ENCODE results near the gene SYT7.
A peak's percentile ranks its signal among the peaks of the same experiment; 100 is the strongest.

The SYT7 gene, protein sequence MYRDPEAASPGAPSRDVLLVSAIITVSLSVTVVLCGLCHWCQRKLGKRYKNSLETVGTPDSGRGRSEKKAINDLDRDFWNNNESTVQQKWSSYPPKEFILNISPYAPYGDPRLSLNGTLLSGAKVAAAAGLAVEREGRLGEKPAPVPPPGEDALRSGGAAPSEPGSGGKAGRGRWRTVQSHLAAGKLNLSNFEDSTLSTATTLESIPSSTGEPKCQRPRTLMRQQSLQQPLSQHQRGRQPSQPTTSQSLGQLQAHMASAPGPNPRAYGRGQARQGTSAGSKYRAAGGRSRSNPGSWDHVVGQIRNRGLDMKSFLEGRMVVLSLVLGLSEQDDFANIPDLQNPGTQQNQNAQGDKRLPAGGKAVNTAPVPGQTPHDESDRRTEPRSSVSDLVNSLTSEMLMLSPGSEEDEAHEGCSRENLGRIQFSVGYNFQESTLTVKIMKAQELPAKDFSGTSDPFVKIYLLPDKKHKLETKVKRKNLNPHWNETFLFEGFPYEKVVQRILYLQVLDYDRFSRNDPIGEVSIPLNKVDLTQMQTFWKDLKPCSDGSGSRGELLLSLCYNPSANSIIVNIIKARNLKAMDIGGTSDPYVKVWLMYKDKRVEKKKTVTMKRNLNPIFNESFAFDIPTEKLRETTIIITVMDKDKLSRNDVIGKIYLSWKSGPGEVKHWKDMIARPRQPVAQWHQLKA

DNA sequence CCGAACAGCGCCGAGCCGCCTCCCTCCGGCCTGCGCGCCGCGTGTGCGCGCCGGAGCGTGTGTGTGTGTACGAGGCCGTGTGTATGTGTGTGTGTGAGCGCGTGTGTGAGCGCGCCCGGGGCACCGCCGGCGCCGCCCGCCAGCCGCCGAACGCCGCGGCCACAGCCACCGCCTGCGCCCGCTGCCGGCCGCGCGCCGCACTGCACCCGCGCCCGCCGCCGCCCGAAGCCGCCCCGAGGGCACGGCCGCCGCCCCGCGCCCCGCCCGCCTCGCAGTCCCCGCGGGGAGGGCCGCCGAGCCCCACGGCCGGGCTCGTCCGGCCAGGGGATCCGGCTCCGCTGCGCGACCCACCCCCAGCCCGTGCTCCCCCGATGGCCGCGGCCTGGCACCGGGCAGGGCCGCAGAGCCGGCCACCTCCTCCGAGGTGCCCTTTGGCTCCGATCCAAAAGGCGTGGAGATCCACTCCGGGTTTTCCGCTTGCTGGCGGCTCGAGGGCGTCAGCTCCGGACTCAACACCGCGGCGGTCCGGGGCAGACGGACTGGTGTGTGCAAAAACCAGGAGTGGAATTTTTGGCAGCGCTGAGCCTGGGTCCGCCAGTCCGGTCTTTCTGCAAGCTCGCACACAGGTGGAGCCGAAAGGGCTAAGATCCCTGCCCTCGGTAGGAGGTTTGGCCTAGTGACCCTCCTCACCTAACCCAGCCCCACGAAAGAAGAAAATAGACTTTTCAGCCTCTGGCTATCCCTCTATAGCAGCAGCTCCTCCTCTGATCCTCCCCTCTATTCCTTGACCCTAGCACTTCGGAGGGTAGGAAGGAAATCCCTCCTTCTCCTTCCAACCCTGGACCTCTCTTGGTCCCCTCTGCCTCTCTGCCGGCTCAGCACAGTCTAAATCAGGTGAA lies at the start of gene SYT7:
TSS of gene SYT7 (minus strand) at position 47 of the 899 bp plus-strand sequence. CDS start 256 bp downstream, outside the sequence.
- DNase-seq (ENCODE audit: low read depth, low spot score), result peak; percentile 91

DNA sequence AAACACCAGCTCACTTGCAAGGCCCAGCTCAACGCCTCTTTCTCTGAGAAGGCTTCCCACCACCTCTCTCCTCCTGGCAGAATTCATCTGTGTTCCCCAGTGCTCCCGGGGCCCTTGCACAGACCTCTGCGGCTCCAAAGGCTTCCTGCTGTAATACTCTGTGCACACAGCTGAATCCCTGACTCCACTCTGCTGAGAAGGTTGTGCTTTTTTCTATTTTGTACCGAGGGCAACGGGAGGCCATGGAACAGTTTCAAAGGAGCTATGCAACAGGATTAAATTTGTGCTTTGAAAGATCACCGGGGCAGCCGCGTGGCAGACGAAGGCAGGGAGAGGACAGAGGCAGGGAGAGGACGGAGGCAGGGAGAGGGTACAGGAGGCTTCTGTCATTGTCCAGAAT lies 49.2 kb upstream of the SYT7 start:
- DNase-seq (ENCODE audit: low read depth, low spot score), result no peak

DNA sequence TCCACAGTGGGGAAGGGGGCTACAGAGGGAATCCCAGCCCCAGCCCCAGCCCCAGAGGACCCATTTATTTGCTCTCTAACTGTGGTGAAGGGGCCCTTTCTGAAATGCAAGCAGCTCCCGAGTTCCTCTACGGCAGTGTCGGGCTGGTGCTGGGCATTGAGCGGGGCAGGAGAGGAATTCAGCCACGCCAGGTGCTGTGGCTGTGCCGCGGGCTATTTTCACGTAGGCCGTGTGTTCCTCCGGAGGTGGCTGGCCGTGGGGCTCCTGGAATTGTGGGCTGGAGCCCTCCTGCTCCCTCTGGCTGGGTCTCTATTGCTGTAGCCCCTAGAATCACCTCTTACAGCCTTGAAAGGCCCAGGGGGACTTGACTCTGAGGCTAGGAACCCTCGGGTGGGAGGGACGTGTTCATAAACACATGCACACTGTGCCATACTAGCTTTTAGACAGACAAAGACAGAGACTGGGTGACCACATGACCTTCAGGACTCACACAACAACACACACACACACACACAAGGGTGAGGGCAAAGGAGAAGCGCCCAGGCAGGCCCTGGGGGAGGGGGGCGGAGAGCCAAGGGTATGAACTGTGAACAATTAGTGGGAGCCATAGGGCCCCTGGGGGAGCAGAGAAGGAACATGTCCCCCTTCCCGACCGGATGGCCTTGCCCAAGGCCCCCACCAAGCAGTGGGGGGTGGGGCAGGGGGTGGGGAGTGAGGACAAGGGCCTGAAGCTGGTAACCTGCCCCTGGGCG lies 48.4 kb upstream of the SYT7 start:
- no peak for DNase-seq (ENCODE audit: low read depth, low spot score)

DNA sequence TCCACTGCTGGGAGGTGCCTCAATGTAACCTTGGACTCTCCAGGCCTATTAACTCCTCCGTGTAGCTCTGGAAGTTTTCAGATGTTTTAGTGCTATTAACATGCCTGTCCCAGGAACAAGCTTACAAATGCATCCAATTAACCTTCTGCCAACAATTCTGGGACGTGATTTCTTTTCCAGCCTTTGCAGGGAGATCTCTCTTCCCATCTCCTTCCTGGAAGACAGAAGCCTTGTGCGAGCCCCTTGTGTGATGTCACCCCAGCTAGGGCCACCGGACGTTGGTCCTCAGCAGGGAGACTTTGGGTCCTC lies 47.7 kb upstream of the SYT7 start:
- no peak for DNase-seq (ENCODE audit: low read depth, low spot score)

DNA sequence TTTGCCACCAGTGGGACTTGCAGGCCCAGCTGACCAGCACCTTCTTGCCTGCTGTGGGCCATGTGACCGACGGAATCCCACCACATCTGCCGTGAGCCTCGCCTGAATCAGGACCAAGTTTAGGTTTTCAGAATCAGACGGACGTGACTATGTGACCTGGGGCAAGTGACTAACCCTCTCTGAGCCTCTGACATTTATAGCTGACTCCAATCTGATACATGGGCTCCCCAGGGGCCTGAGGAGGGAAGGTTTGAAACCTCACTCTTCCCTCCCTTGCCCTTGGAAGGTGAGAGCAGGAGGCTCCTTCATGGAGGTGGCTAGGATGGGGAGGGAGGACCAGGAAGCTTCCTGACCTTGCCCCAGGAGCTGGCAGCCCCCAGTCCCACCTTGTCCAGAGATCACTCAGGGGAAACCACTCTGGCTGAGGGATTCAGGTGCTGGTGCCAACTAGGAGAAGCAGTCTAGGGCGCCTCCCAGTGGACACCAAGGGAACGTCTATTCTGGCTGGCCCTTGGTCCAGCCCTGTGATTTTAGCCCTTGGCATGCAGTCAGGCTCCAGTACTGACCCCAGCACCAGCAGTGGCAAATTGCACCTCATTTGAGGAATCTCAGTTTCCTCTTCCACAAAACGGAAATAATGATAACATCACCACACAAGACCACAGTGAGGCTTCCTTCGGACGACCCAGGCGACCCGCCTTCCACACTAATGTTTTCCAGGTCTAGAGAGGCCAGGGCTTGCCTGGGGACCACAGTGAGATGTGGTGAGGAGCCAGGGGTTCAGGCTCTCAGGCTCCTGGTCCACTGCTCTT lies 47.2 kb upstream of the SYT7 start:
- no peak for DNase-seq (ENCODE audit: low read depth, low spot score)

DNA sequence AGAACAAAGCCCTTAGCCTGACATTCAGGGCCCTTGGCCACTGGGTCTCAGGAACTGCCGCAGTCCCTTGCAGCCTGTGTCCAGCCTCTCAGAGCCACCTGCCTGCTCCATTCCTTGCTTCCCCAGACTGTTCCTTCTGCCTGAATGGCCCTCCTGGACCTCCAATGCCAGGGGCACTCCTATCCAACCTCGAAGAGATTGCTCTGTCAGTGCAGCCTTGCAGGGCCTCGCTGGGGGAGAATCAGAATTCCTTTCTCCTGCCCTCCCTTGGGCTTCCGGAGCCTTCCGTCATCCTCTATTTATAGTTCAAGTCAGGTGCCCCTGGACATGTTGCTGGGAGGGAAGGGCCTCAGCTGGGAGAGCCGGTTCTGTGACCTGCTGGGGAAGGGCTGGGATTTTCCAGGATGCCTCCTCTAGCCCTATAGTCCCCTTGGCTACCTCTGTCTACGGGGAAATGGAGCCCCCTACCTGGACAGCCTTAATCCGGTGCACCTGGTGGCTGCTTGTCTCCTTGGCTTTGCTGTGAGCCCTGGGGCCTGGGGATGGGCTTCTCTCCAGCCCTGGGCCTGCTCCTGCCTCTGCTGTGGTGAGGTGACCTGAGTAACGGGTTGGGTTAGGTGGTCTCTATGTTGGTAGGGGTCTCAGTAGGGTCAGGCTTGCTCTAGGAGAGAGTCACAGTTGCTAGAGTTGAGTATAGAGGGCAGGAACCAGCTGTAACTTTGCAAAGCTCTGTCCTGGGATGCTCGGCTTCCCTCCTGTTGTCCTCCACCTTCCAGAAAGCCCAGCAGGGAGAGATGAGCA lies 45.9 kb upstream of the SYT7 start:
- no peak for DNase-seq (ENCODE audit: low read depth, low spot score)

DNA sequence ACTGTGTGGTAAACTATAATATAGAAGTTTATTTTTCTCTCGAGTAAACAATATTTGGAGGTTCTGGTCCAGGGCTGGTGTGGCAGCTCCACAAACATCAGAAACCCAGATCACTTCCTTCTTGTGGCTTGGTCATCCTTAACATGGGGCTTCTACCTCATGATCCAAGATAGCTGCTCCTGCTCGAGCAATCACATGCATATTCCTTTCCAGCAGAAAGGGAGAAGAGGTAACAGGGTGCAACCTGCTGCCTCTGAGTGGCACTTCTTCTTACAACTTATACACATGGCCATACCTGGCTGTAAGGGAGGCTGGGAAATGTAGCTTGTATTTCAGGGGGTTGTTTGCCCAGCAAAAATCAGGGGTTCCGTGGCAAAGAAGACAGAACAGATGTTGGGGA lies 44.6 kb upstream of the SYT7 start:
- DNase-seq (ENCODE audit: low read depth, low spot score), result no peak

DNA sequence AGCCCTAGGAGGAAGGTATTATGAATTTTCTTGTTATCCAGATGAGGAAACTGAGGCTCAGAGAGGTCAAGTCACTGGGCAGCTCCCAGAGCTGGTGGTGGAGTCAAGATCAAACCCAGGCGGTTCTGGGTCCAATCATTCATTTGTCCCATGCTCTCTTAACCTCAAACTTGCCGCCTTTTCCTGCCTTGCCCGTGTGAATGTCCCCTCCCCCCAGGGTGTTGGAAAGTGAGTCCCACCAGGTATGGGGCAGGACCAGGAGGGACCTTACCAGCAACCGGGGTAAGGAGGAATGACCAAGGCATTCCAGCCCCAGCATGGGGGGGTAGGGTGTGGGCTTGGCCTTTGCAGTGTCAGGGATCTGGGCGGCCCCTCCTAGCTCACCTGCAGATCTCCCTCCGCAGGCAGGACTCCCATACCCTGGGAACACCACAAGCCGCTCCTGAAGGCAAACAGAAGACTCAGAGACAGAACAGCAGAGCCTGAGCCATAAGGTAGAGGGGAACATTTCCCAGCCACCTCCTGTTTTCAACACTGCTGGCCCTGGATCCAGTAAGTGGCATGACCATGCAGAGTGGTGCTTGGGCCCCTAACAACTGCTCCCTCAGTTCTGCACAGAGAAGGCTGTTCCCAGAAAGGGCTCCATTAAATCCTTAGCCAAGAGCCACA lies 41.2 kb upstream of the SYT7 start:
- DNase-seq (ENCODE audit: low read depth, low spot score), result no peak

DNA sequence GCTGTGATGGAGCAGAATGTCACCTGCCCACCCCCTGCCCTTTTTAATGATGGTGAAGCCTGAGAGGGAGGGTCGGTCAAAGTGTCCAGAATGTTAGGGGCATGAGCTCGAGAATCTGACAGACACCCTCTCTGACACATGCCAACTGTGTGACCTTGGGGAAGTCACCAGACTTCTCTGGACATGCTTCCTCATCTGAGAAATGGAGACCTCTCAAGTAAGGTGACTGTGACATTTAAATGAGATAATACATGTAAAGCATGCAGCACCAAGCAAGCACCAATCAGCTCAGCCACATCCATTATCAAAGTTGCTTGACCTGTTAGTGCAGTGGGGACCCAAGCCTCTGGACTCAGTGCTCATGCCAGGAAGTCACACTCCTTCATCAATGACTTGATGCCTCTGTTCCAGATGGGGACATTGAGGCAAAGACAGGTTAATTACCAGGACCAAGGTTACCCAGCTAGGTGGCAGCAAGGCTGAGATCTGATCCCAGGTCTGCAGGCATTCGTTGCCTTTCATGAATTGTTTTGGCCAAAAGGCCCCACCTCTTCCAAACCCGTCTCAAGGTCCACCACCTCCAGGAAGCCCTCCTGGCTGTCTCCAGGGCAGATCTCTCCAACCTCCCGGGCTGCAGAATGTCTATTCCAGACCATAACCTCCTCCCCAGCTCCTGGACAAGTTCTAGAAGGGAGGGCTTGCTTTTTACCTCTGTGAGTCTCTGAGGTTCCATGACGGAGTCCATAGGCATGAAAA lies 38.8 kb upstream of the SYT7 start:
- DNase-seq (ENCODE audit: low read depth, low spot score), result no peak

DNA sequence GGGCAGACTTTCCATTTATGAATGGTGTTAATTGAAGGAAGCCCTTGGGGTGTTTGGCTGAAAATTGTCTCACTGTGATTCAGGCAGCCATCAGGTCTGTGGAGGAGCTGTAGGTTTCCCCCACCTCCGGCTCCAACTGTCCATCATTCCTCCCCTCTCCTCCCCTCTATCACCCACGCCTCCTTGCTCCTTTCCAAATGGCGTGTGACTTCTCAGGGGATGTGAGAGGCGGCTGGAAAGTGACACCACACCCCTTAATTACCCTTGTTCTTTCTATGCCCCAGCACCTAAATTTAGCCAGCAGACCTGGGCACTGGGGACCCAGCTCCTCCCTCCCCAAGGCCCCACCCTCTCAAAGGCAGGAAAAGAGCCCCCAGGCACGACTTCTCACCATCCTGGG lies 38.1 kb upstream of the SYT7 start:
- DNase-seq (ENCODE audit: low read depth, low spot score), result no peak

DNA sequence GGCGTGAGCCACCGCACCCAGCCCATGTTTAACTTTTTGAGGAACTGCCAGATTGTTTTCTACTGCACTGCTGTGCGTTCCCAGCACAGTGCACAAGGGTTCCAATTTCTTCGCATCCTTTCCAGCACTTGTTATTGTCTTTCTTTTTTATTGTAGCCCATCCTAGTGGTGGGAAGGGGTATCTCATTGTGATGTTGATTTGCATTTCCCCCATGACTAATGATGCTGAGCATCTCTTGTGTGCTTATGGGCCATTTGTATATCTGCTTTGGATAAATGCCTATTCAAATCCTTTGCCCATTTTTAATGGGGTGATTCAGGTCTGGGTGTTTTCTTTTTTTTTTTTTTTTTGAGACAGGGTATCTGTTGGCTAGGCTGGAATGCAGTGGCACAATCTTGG lies 36.6 kb upstream of the SYT7 start:
- DNase-seq (ENCODE audit: low read depth, low spot score), result no peak

DNA sequence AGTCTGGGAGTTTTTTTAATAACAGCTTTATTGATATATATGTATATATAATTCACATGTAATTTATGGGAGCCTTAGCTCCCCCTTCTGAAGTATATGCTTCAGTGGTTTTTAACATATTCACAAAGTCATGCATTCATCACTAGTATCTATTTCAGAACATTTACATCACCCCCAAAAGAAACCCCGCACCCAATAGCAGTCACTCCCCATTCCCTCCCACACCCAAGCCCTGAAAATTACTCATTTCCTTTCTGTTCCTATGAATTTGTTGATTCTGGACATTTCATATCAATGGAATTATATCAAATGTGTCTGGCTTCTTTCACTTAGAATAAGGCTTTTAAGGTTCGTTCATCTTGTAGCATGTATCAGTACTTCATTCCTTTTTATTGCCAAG lies 35.6 kb upstream of the SYT7 start:
- DNase-seq (ENCODE audit: low read depth, low spot score), result no peak

DNA sequence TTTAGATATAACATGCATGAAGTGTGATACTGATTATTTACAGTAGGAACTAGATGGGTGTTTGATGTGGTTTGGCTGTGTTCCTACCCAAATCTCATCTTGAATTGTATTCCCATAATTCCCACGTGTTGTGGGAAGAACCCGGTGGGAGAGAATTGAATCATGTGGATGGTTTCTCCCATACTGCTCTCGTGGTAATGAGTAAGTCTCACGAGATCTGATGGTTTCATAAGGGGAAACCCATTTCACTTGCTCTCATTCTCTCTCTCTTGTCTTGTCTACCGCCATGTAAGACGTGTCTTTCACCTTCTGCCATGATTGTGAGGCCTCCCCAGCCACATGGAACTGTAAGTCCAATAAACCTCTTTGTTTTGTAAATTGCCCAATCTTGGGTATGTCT lies 33.9 kb upstream of the SYT7 start:
- peak; percentile 11 for DNase-seq (ENCODE audit: low read depth, low spot score)

DNA sequence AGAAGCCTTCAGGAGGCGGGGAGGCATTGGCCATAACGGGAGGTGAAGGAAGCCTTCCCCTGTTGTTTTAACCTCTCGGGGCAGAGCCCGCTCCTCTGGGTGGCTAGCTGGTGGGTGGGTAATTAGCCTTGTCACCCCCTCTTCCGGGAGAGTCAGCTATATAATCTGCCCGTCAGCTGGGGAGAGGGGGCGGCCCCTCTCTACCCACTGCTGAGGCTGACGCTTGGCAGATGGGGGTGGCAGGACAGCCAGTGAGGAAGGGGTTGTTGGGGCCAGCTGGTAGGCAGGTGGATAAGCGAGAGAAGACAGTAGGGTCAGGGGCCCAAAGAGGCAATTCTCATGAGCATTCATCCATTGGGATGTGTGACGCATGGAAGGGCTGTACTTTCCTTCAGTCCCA lies 33.0 kb upstream of the SYT7 start:
- no peak for DNase-seq (ENCODE audit: low read depth, low spot score)

DNA sequence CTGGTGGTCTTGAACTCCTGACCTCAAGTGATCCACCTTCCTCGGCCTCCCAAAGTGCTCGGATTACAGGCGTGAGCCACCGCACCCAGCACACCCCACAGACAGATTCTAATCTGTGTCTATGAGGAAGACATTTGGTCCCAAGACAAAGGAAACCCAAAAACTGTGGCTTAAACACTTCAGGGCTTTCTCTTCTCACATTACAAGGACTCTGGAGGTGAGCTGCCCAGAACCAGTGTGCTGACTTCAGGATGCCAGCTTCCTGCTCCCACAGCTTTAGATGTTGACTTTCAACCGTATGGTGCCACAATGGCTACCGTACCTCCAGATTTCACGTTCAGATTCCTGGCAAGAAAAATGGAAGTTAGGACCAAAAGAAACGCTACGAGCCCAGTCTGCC lies 32.2 kb upstream of the SYT7 start:
- DNase-seq (ENCODE audit: low read depth, low spot score), result no peak

DNA sequence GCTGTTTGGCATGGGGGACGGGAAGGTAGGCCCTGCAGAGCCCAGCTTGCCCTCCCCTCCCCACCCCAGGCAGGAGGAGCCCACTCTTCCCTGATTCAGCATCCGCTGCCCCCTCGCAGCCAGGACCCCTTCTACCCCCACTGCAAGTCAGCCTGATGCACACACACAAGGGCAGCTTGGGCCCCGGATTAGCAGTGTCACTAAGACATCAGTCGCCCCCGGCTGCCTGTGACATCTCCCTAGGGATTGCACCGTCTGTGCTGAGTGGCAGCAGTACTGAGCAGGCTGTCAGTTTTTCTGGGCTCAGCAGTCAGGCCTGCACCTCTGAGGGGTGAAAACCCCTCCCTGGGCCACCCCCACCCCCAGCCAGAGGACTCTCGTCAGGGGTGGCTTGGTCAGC lies 30.4 kb upstream of the SYT7 start:
- DNase-seq (ENCODE audit: low read depth, low spot score), result no peak

DNA sequence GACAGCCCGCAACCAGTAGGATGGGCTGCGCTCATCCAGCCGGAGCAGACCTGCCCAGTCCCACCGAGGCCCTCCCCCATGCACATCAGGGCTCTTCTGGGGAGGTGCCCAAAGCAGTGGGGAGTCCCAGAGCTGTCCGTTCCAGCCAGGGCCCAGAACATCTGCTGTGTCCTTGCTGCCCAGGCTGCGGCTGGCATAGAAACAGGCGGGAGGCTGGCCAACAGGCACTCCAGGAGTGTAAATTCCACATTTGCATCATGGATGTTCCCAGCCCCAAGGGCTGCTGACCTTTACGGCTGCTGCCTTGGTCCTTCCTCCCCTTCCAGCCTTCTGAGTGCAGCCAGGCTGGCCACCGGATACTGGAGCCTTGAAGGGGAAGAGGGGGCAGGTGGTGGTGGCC lies 30.0 kb upstream of the SYT7 start:
- no peak for DNase-seq (ENCODE audit: low read depth, low spot score)

DNA sequence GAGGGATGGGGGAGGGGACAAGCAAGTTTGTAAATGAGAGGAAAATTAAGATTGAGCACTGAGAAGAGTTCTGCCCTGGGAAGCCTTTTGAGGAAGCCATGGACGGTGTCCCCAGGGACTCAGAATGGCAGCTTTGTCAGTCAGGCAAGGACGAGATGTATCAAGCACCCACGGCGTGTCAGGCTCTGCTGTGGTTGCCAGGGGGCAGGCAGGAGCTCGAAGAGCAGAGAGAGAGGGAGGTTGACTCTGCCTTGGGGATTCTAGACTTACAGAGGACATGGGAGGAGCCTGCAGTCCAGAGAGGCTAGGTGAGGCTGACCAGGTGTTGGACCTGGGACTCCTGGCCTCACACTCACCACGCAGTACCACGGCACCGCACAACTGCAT lies 29.1 kb upstream of the SYT7 start:
- no peak for DNase-seq (ENCODE audit: low read depth, low spot score)
